HG03159 (cell line): ENCODE measurements around the gene CHST5.
A peak's percentile ranks its signal among the peaks of the same experiment; 100 is the strongest.
"Not testable (repeated sequence)": the region's sequence is repeated elsewhere in the genome, so short reads cannot be mapped to it uniquely, and the experiment has no call there.

Experiments
- ATAC-seq: cut with Tn5 transposase; IDR thresholded peaks from one replicate; pipeline ENCODE4 v1.9.1; 2021; ENCODE audit warnings: mild to moderate bottlenecking, moderate library complexity; ENCODE audit not compliant: unreplicated experiment

The CHST5 gene

DNA sequence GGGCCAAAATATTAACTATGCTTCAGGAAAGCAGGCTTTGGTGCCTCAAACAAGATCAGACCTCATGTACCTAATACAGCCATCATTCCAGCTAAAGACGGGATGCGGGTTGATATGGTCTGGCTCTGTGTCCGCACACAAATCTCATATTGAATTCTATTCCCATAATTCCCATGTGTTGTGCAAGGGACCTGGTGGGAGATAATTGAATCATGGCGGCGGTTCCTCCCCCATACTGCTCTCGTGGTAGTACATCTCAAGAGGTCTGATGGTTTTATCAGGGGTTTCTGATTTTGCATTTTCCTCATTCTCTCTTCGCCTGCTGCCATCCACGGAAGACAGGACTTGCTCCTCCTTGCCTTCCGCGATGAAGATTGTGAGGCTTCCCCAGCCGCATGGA lies 21.6 kb downstream of the CHST5 start:
- no peak for ATAC-seq

DNA sequence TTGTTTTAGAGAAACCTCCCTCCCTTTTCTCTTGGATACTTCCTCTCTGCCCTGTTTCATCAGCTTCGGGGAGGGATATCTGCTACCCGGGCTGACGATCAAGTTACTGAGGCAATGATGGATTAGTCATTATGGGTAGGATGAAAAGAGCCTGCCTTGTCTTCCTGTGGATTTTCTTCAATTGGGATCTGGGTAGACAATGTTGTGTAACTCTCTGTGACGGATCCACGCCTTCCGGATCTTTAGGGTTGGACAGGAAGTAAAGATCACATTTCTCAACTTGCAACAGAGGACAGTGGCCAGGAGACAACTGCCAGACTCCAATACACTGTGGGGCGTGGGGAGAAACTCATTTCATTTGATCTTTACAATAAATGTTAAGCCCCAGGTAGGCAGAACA lies 29.3 kb downstream of the CHST5 start:
- no peak for ATAC-seq

DNA sequence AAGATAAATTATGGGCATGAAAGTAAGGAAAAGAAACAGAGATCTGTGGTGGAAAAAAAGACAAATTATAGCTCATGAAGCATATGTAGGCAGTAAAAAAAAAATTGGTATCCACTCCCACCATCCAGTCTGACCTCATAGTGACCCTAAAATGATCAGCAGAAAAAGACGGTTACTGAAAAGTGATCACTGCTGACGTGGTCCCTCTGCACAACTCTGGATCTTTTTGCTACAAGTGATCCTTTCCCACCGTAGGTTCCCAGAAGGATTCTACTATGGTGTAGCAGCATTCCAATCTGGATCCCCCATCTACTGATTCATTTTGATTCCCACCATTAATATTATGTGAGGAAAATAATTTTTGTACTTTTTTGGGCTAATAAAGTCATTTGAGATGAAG lies 29.8 kb downstream of the CHST5 start:
- no peak for ATAC-seq

DNA sequence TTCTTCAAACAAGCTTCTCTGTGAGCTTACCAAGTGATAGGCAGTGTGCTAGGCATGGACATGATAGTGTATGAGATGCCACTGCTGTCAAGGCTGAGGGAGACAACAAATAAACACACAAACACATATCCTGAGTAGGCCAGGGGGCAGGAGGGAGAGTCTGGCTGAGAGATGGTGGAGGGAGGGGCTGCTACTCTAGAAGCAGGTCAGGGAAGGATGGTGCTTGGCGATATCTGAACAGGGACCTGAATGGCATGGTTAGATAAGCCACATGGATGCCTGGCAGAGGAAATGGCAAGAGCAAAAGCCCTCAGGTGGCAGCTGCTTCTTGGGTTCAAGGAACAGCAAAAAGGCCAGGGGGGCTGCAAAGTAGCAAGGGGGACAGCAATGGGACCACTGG lies 32.1 kb downstream of the CHST5 start:
- ATAC-seq: no peak

DNA sequence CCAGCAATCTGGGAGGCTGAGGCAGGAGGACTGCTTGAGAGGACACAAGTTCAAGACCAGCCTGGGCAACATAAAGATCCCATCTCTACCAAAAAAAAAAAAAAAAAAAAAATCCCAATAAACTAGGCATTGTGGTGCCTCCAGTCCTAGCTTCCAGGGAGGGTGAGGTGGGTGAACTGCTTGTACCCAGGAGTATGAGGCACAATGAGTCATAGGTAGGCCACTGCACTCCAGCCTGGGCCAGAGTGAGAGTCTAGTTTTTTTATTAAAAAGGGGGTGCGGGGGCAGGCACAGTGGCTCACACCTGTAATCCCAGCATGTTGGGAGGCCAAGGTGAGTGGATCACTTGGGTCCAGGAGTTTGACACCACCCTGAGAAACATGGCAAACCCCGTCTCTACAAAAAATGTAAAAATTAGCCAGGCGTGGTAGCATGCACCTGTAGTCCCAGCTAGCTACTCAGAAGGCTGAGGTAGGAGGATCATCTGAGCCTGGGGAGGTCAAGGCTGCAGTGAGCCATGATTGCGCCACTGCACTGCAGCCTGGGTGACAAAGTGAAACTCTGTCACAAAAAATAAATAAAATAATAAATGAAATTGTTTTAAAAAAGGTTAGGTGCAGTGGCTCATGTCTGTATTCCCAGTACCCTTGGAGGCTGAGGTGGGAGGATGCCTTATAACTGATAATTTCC lies 32.8 kb downstream of the CHST5 start:
- ATAC-seq: no peak

DNA sequence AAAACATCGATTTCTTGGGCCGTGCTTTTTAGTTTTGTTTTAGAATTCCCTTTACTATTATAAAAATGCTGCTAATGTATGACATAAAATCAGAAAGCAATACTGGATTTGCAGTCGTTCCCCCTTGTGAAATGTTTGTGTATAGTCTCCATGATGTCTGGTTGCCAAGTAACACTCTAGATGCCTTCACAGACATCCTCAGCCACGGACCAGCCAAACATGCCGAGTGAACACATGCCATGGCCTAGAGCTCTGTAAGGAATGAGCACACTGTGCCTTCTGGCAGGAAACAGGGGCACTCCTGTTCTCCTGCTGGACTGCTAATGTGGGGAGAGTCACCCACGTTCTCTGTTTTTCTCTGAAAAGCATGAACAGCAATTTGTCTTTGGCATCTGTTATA lies 34.1 kb downstream of the CHST5 start:
- not testable (repeated sequence) for ATAC-seq

DNA sequence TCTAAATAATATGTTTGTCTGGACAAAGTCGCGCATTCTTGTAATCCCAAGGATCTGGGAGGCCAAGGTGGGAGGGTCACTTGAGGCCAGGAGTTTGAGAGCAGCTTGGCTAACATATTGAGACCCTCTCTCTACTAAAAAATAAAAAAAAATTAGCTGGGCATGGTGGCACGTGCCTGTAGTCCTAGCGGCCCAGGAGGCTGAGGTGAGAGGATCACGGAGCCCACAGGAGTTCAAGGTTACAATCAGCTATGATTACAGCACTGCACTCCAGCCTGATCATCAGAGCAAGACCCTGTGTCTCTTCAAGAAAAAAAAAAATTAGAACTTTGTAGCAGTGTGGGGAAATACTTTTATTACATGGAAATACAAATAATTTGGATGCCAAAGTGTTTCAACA lies 34.5 kb downstream of the CHST5 start:
- no peak for ATAC-seq

DNA sequence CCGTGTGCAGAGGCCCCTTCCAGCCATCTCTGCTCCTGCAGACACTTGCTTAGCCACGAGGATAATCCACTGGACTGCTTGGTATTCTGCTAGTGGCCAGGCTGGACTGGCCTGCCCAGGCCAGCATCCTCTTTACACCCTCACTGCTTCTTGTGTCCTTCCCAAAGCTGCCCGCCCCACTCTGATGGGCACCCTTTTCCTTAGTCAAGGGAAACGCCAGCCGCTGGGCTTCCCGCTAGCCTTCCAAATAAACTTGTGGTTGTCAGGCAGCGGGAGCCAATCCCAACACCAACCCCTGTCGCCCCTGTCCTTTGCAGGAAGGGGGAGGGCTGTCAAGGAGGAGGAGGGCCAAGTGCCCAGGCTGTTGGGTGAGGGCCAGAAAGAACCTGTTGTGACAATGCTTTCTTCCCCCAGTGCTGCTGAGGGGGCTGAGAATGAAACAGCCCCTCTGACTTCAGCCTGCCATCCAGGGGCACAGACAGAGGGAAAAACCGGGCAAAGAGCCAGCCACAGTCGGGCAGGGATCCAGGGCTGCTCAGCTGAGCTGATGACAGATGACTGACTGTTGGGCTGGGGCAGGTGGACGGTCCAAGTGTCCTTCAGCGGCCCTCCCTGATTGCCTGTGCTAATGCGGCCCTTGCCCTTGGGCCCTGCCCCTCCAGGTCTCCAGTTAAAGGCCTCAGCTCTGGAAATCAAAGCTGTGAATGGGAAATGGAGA lies 37.1 kb downstream of the CHST5 start:
- ATAC-seq: not testable (repeated sequence)

DNA sequence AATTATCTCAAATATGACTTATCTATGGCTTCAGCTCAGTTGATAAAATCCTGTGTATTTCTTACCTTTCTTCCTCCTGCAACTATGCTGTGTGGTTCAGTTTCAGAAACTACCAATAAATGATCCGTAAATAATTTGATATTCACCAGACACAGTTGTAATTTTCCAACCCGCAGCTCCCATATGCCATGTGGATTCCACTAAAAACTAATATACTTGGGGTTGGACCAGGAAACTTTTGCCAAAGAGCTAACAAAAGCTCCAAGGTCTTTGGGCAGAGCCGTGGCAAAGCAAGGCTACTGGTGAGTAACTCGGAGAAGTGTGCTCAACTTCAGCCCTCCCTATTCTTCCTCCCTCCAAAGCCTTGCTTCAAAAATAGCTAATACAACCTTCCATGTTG lies 38.4 kb downstream of the CHST5 start:
- ATAC-seq: no peak

DNA sequence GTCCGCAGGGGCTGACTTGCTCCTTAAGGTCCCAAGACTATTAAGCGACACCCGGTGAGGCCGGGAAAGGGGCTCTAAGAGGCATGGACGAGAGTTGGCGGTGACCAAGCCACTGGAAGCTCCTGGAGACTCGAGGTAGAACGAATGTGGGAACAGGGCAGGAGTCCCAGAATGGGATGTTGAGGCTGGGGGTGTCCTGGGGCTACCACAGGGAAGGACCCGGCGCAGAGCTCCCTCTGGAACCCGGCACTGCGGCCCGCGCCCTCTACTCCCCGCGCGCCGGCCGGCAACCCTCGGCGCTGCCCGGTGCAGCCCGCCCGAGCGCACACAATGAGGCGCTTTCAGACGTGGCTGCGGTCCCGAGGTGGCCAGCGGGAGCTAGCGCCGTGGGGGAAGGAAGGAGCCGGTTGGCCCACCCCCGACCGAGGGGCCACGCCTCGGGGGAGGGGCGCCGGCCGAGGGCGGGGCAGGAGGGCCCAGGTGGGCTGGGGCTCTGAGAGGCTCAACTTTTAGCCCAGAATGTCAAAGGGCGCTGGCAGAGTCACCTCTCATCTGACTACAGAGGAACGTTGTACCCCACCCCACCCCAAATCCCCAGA lies 40.7 kb downstream of the CHST5 start, which contains the start of gene CHST6:
Gene CHST6, minus strand, starts transcription at position 366 of the 599 bp plus-strand sequence. CDS start 15,613 bp downstream, outside the sequence.
- ATAC-seq: peak; percentile 61

DNA sequence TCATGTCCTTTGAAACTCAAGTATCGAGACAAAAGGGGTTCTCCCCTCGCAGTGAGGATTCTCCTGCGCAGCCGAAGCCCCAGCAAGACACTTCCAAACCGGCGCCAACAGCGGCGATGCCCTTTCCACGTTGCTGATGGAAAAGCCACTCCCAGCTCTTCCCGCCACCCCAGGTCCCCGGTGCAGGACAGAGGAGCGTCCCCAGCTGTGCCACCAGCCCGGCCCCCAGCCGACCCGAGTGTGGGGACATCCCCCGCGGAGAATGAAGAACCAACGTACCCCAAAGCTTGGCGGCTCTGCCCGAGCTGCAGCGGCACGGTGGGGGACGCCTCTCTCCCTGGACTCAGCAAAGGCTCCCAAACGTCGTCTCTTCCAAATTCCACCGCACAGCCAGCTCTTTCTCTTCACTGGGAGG lies 41.2 kb downstream of the CHST5 start:
- ATAC-seq: peak; percentile 19

DNA sequence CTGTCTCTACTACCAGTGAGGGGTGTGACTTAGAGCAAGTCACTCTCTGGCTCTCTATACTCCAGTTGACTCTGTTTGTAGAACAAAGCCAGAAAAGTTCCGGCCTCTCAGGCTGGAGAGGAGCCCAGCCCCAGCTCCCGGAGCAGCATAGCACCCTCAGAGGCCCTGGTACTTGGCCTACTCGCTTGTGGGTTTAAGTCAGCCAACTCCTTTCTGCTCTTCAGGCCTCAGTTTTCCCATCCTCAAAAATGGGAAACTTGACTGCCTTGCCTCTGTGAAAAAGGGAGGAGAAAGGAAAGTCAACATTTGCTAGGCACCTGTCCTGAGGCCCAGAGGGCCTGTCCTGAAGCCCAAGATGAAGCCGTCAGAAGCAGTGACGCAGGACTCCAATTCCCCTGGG lies 41.7 kb downstream of the CHST5 start:
- no peak for ATAC-seq

DNA sequence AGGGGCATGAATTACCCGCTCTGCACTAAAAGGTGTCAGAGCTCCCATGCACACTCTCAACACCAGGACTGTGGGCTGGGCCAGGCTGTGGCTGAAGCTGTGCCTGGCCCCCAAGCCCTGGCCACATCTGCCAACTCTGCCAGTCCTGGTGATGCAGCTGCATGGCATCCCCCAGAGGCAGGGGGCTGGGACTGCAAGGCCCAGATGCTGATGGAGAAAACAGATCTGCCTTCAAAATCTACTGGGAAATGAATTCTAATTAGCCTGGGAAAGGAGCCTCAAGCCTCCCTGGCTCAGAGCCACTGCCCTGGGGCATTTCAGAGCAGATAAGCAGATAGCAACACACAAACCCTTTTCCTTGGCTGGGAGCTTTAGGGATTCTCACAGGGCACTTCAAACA lies 44.0 kb downstream of the CHST5 start:
- ATAC-seq: no peak

DNA sequence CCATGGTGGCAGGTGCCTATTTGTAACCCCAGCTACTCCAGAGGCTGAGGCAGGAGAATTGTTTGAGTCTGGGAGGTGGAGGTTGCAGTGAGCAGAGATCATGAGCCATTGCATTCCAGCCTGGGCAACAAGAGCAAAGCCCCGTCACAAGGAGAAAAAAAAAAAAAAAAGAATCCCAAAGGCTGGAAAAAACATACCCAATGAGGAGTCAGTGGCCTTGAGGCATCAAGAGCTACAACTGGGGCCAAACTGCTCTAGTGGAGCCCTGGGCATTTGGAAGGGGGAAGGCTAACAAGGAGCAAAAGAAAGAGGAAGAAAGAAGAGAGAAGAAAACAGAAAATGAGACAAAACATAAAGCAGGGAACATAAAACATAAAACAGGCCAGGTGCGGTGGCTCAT lies 47.6 kb downstream of the CHST5 start:
- no peak for ATAC-seq

DNA sequence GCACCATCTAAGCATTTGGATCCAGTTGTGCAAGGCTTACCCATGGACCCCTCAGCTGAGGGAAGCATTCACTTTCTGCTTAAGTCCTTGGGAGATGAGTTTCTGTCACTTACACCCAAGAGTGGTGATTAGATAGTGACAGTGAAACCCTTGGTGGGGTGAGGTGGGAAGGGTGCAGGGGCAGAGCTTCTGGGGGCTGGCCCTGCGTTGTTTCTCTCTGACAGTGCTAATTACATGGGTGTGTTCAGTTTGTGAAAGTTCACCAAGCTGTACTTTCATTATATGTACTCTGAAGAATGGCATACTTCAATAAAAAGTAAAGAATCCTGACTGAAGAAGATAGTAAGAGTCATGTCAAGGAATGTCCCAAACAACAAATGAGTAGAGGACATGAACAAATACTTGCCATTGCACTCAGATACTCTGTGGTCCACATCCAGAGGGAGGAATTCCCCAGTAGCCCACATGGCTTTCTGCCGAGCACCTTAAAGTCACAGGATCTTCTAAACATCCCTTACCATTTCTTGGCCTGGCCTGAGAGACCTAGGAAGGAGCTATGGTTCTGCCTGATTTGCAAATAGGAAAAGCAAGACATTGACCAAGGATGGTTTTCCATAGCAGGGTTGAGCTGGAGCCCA lies 49.1 kb downstream of the CHST5 start:
- peak; percentile 54 for ATAC-seq

DNA sequence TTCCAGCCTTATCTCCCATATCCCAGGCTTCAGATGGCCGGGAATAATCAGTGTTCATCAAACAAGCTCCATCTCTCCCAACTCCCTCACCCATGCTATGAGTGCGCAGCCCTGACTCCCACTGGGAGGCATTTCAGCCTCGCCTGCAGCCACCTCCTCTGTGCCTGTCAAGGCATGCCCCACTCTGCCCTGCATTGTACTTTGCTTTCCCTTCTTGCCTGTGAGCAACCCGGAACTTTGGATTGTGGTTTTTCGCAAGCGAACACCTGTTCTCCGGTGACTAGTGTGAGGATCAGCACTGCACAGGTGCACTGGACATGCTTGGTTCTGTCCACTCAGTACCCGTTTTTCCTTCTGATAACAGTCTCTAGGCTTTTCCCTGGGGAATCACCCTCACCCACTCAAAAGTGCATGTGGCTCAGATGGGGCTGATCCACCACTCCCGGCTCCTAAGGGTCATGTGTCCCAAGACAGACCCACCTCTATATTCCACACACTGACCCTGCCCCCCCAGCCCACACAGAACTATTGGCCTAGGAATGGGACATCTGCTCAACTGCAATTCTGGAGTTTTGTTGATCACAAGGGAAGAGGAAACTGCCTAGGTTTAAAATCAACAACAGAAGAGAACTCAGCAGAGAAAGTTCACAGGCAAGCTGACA lies 49.8 kb downstream of the CHST5 start:
- no peak for ATAC-seq

DNA sequence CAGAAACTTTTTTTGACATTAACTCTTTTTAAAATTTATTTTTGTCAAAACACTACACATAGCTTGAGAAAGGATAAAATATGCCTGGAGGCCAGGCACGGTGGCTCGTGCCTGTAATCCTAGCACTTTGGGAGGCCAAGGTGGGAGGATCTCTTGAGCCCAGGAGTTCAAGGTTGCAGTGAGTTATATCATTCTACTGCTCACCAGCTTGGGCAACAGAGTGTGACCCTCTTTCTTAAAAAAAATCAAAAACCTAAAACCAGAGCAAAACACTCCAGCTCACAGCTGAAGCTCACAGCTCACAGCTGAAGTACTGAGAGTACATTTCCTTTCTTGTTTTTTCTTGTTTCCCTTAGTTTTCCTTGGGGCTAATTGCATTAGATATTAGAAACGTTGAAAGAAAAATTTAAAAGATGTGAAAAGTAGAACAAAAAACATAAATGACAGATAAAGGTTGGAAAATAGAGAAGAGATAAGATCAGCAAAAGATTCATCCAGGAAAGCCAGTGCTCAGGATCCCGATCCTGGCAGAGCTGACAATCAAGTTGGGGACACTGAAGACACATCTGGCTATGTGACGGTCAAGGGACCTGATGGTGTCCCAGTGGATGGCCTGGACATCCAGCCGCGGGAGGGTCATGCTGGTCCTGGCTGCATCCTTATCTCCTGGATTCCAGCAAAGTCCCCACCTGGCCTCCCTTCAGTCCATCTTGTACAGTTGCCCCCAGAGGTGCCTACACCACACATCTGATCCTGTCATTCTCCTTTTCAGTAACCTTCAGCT lies 50.5 kb downstream of the CHST5 start:
- ATAC-seq: no peak

DNA sequence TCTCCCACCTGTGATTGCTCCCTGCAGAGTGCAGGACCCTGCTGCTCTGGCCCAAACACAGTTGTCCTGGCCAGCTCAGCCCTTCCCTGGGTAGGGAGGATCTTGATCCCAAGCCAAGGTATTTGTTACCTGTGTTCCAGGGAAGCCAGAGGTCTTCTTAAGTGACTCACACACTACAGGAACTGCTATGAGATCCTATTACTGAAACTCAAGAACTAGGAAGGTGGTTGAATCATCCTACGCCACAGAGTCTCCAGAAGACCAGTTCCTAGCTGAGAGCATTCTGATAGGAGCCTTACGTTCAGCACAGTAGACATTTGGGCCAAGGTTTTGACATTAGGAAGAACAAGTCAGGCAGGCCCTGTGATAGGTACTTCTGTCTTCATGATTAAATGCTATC lies 52.7 kb downstream of the CHST5 start:
- ATAC-seq: no peak

DNA sequence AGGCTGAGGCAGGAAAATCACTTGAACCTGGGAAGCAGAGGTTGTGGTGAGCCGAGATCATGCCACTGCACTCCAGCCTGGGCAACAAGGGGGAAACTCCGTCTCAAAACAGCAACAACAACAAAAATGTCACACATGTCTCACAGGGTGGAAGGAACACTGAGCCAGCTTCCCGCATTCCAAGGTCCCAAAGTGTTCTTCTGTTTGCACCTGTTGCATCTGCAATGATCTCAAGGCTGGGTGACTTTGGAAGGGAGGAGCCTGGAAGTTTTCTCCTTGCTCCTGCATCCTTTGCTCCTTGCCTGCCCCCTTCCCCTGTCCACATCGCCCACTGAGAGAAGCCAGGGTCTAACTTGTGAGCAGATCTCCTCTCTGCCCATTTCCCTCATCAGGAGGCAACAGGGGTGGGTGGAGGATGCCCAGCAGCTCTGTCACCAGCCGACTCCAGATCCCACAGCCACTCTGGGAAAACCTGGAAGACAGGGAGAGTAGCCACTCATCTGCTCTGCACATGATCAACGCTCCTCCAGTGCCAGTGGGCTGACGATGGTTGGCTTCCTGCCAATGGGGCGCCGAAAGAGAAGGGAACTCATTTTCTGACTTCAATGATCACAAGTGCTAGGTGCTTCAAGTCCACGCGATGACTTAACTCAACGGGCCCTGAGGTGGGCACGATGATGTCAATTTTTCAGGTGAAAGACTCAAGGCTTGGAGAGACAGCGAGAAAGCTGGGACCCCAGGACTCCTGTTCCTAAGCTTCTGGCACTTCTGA lies 53.3 kb downstream of the CHST5 start:
- no peak for ATAC-seq

DNA sequence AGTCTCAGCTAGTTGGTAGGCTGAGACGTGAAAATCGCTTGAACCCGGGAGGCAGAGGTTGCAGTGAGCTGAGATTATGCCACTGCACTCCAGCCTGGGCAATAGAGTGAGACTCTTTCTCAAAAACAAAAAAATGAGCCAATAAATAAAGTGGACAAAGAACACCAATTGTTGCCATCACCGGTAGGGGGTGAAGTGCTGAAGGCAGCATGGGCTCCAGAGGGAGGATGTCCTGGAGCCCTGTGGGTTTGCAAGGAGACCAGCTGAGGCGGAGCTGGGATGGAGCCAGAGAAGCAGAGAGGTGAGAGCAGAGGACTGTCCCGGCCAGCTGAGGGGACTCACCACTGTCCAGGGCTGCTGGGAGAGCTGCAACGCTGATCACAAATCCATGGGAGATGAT lies 54.4 kb downstream of the CHST5 start:
- no peak for ATAC-seq
